Endothelial cell of umbilical vein (primary cell): ENCODE measurements around the gene PCSK9. TPM values are rescaled to one million over a fixed set of nuclear protein-coding genes. Genes with fewer than 3 reads are reported as not detected.

Experiments used
- BruUV-seq: library from RNA; stranded (reverse); fragments of 400-500 nt; replicated peaks from 2 replicates; lab custom pipeline; 2021; lab: Mats Ljungman, UMichigan
- CTCF ChIA-PET: fragments of 300-600, 350-600 bp; sonication (Branson Sonifier 250); formaldehyde crosslinking; loops from one replicate; lab custom pipeline; 2021; ENCODE audit warnings: antibody characterized with exemption, inconsistent platforms; lab: Charles Lee
- POLR2A ChIA-PET: fragments of 300-600, 350-600 bp; sonication (Branson Sonifier 250); formaldehyde crosslinking; loops from one replicate; lab custom pipeline; 2021; ENCODE audit warnings: antibody characterized with exemption, inconsistent platforms; lab: Charles Lee
- DNase-seq: peaks from one replicate; pipeline ENCODE4 v3.0.0-alpha.2; 2011; ENCODE audit warnings: low read depth, low spot score
- FAIRE-seq: peaks from 2 replicates; lab custom pipeline; 2011; peaks lifted over from hg19 to GRCh38; lab: Jason Lieb, UNC
- H2AFZ ChIP-seq: 2 replicates; pipeline ENCODE4 v1.6.0; 2012; ENCODE audit warnings: low read depth, low read length, control low read depth, inconsistent platforms
- H3K27ac ChIP-seq: 2 replicates; pipeline ENCODE4 v1.5.1; 2011; ENCODE audit warnings: low read depth, mild to moderate bottlenecking, control low read depth, low read length, moderate library complexity; ENCODE audit not compliant: insufficient read depth
- H3K27me3 ChIP-seq, 2 experiments: 2 replicates each; pipeline versions ENCODE4 v1.6.0 to v1.6.1; 2011; ENCODE audit warnings: low read length in 2 of 2, mixed read lengths in 1 of 2; ENCODE audit not compliant: control insufficient read depth in 2 of 2, insufficient read depth in 2 of 2
- H3K36me3 ChIP-seq, 2 experiments: 2 replicates in 1 of 2; 3 replicates in 1 of 2; pipeline ENCODE4 v1.5.1; 2011; ENCODE audit warnings: low read length in 2 of 2, mild to moderate bottlenecking in 1 of 2, moderate library complexity in 1 of 2; ENCODE audit not compliant: control insufficient read depth in 2 of 2, insufficient read depth in 2 of 2; ENCODE audit errors: extremely low read depth in 1 of 2
- H3K4me1 ChIP-seq: 3 replicates; pipeline ENCODE4 v1.5.1; 2011; ENCODE audit warnings: mild to moderate bottlenecking, low read length; ENCODE audit not compliant: control insufficient read depth, insufficient read depth; ENCODE audit errors: extremely low read depth
- H3K4me2 ChIP-seq: 2 replicates; pipeline ENCODE4 v1.6.1; 2011; ENCODE audit warnings: low read length, control low read depth, mixed read lengths; ENCODE audit not compliant: insufficient read depth
- H3K4me3 ChIP-seq, 3 experiments: fragments of 200-600 bp in 1 of 3; sonication (generic), shearing (Covaris generic) in 1 of 3; replicated peaks in 1 of 3; 2 replicates each; pipeline ENCODE4 v1.5.1; 2011 to 2016; ENCODE audit warnings: control low read depth in 3 of 3, low read length in 3 of 3, mild to moderate bottlenecking in 2 of 3, inconsistent platforms in 1 of 3, low read depth in 1 of 3, moderate library complexity in 1 of 3; ENCODE audit not compliant: insufficient read depth in 1 of 3
- H3K79me2 ChIP-seq: 2 replicates; pipeline ENCODE4 v1.6.0; 2012; ENCODE audit warnings: low read length, inconsistent platforms; ENCODE audit not compliant: control insufficient read depth, insufficient read depth
- H3K9ac ChIP-seq: replicated peaks from 2 replicates; pipeline ENCODE3; 2011; ENCODE audit warnings: low read length, control low read depth; ENCODE audit not compliant: insufficient read depth; ENCODE audit errors: extremely low read depth
- H3K9me1 ChIP-seq: replicated peaks from 3 replicates; pipeline ENCODE4 v1.6.0; 2011; ENCODE audit warnings: mild to moderate bottlenecking, low read length; ENCODE audit not compliant: control insufficient read depth, insufficient read depth; ENCODE audit errors: extremely low read depth
- H3K9me3 ChIP-seq: replicated peaks from 2 replicates; pipeline ENCODE4 v1.5.1; 2012; ENCODE audit warnings: low read length, inconsistent platforms; ENCODE audit not compliant: control insufficient read depth, insufficient read depth
- H4K20me1 ChIP-seq: replicated peaks from 2 replicates; pipeline ENCODE3; 2011; ENCODE audit warnings: mild to moderate bottlenecking, low read length; ENCODE audit not compliant: control insufficient read depth, insufficient read depth; ENCODE audit errors: extremely low read depth
- EZH2 ChIP-seq: IDR thresholded peaks from 2 replicates; pipeline ENCODE4 v1.6.1; 2012; ENCODE audit warnings: borderline replicate concordance, low read depth, mild to moderate bottlenecking, moderate library complexity, low read length, inconsistent platforms; ENCODE audit not compliant: severe bottlenecking
- FOS ChIP-seq: IDR thresholded peaks from 2 replicates; pipeline ENCODE4 v1.6.1; 2011; ENCODE audit warnings: mild to moderate bottlenecking, low read length, moderate library complexity, borderline replicate concordance; ENCODE audit not compliant: insufficient read depth
- GATA2 ChIP-seq: IDR thresholded peaks from 2 replicates; pipeline ENCODE4 v1.7.0; 2011; ENCODE audit warnings: low read depth, mild to moderate bottlenecking, moderate library complexity, mixed read lengths, low read length; ENCODE audit not compliant: insufficient read length, insufficient read depth
- JUN ChIP-seq: IDR thresholded peaks from 2 replicates; pipeline ENCODE4 v1.6.1; 2011; ENCODE audit warnings: borderline replicate concordance, low read depth; ENCODE audit not compliant: insufficient read length, insufficient read depth
- MYC ChIP-seq: IDR thresholded peaks from one replicate; pipeline ENCODE4 v1.6.1; 2011; ENCODE audit warnings: mild to moderate bottlenecking, low read depth, low read length
- POLR2A ChIP-seq: IDR thresholded peaks from 2 replicates; pipeline ENCODE4 v1.6.1; 2012; ENCODE audit warnings: low read depth, mild to moderate bottlenecking, control low read depth, low read length
- POLR2AphosphoS5 ChIP-seq: IDR thresholded peaks from 2 replicates; pipeline ENCODE4 v1.6.1; 2012; ENCODE audit warnings: low read depth, mild to moderate bottlenecking, control low read depth, low read length, moderate library complexity; ENCODE audit not compliant: insufficient read depth
- dilution Hi-C: fragments of 300-500 bp; cut with MboI; formaldehyde crosslinking; loops from one replicate; pipeline ENCODE4 v1.15.0; 2019; ENCODE audit warnings: low sequenced_read_pairs; ENCODE audit not compliant: extremely low pct_ligation_motif_present
- intact Hi-C: fragments of 100-400 bp; cut with micrococcal nuclease; formaldehyde crosslinking; loops from one replicate; pipeline ENCODE4 v1.10.0; 2022
- polyA plus RNA-seq, 4 experiments: library from polyadenylated mRNA; depleted of rRNA in 3 of 4; stranded (reverse) in 3 of 4; unstranded in 1 of 4; fragments of >200 nt; gene quantifications; 2 replicates each; pipeline versions ENCODE4 v1.2.1 to v1.2.3, GENCODE V29; 2011 to 2012; ENCODE audit warnings: missing spikeins in 1 of 4
- total RNA-seq: library from RNA; stranded (reverse); gene quantifications from 2 replicates; pipeline ENCODE4 v1.2.3, GENCODE V29; 2021
- TF ChIP-seq, protein P1 (sequence below): IDR thresholded peaks from 2 replicates; pipeline ENCODE4 v1.6.1; 2011; ENCODE audit not compliant: insufficient read depth, insufficient read length
- TF ChIP-seq, protein P2 (sequence below), 2 donors: IDR thresholded peaks; 1 replicate in 1 of 2; 2 replicates in 1 of 2; pipeline ENCODE4 v1.5.1; 2011; ENCODE audit warnings: low read length in 2 of 2, mild to moderate bottlenecking in 2 of 2, moderate library complexity in 2 of 2, control low read depth in 1 of 2, inconsistent platforms in 1 of 2, low read depth in 1 of 2; ENCODE audit not compliant: insufficient read depth in 1 of 2; ENCODE audit errors: extremely low read depth in 1 of 2

PCSK9 gene
- total and polyA plus RNA-seq, 2 donors (not counting 3 experiments of a cell fraction or from before 2014, with no cell fraction given): 0.17 to 0.35 TPM

DNA sequence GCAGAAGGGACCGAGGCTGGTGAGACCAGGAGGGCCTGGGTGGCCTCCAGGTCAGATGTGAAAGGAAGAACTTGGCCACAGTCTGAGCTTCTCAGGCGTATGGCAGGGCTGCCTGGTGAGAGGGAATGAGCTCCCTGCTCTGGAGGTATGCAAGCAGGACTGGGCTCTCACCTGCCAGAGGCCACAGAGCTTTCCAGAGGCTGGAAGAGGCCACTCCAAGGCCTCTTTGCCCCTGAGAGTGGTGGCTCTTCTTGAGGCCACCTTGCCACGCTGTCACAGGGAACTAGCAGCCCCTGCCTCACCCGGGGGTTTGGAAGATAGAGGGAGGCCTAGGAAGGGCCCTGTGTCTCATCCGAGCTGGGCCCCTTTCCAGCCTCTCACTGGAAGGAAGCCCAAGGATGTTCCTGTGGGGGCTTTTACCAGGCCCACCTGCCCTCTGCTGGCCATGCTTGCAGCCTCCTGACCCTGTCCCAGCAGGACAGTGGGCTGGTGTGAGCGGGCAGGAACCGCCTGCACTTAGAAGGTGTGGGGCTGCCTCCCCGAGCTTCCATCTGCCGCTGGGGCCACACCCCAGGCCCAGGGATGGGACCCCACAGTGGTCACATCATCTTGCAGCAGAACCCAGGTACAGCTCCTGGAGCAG lies 10.0 kb downstream of the PCSK9 start:
- H3K4me1 ChIP-seq: no peaks in the 10 kb centered on the region
- ChIA-PET POLR2A (no interaction called here), CTCF (interaction anchor here (1.2 to 1.4 kb wide), 2 partner anchors 9 to 104 kb away, joined by 3 to 4 read pairs; no protein-coding TSS in a partner anchor)
- no peak overlapping the region for H2AFZ ChIP-seq
- H3K27ac ChIP-seq: no peak overlapping the region
- no peaks in the 10 kb centered on the region for H3K9me1 ChIP-seq
- H3K9me3 ChIP-seq: no peaks in the 10 kb centered on the region
- H3K9ac ChIP-seq: no peak overlapping the region
- H3K27me3 ChIP-seq: peaks cover 1 to 2% of the 10 kb centered on the region in 2 experiments
- intact Hi-C loops: no loop called here
- no peak for DNase-seq
- H3K36me3 ChIP-seq: no peaks in the 10 kb centered on the region
- dilution Hi-C loops: no loop called here
- no peak overlapping the region for H3K4me3 ChIP-seq
- H3K4me2 ChIP-seq: no peak overlapping the region
- TF ChIP-seq, protein P1, sequence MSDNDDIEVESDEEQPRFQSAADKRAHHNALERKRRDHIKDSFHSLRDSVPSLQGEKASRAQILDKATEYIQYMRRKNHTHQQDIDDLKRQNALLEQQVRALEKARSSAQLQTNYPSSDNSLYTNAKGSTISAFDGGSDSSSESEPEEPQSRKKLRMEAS: no peak
- TF ChIP-seq POLR2AphosphoS5: no peak
- no peak for TF ChIP-seq FOS
- TF ChIP-seq, protein P2, sequence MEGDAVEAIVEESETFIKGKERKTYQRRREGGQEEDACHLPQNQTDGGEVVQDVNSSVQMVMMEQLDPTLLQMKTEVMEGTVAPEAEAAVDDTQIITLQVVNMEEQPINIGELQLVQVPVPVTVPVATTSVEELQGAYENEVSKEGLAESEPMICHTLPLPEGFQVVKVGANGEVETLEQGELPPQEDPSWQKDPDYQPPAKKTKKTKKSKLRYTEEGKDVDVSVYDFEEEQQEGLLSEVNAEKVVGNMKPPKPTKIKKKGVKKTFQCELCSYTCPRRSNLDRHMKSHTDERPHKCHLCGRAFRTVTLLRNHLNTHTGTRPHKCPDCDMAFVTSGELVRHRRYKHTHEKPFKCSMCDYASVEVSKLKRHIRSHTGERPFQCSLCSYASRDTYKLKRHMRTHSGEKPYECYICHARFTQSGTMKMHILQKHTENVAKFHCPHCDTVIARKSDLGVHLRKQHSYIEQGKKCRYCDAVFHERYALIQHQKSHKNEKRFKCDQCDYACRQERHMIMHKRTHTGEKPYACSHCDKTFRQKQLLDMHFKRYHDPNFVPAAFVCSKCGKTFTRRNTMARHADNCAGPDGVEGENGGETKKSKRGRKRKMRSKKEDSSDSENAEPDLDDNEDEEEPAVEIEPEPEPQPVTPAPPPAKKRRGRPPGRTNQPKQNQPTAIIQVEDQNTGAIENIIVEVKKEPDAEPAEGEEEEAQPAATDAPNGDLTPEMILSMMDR (IDR thresholded peaks at IDR 0.05; ENCODE audit: extremely low read depth in 1 of 2, insufficient read depth in 1 of 2, low read depth in 1 of 2, low read length in 2 of 2): no peak
- TF ChIP-seq POLR2A: no peak
- no peak for TF ChIP-seq MYC
- TF ChIP-seq JUN: no peak
- TF ChIP-seq EZH2: no peak
- no peak for TF ChIP-seq GATA2
- BruUV-seq: no TSS peak
- no peaks in the 10 kb centered on the region for H4K20me1 ChIP-seq
- H3K79me2 ChIP-seq: no peaks in the 10 kb centered on the region
- FAIRE-seq: no peak
